GM18951 (cell line): ENCODE measurements around the gene SLC19A2.

Experiments used
- POLR2A ChIP-seq: IDR thresholded peaks from 4 replicates; pipeline ENCODE4 v1.6.1; 2011; ENCODE audit warnings: mild to moderate bottlenecking; ENCODE audit not compliant: insufficient read length, insufficient read depth; ENCODE audit errors: extremely low read depth
- in situ Hi-C: fragments of 300-500 bp; cut with MboI; formaldehyde crosslinking; loops from one replicate; pipeline ENCODE4 v1.12.0; 2022; ENCODE audit warnings: low sequenced_read_pairs, mixed read lengths, inconsistent platforms; ENCODE audit not compliant: unreplicated experiment

The SLC19A2 gene

GRCh38 chr1:169456029-169456428 is 29.7 kb downstream of the SLC19A2 start:
- in situ Hi-C loops: no loop called here

GRCh38 chr1:169452921-169453320 is 32.8 kb downstream of the SLC19A2 start:
- in situ Hi-C loops: no loop called here
- TF ChIP-seq POLR2A: no peak

More at GRCh38 chr1:169456029-169456428, 29.7 kb downstream of the SLC19A2 start:
- no peak for TF ChIP-seq POLR2A

- in situ Hi-C loops: no loop called here
- TF ChIP-seq POLR2A: no peak
Measured at GRCh38 chr1:169451218-169451824, 34.4 kb downstream of the SLC19A2 start.

- no peak for TF ChIP-seq POLR2A
- in situ Hi-C loops: no loop called here
Measured at GRCh38 chr1:169443923-169444322, 41.8 kb downstream of the SLC19A2 start.

GRCh38 chr1:169427081-169427641 is 58.6 kb downstream of the SLC19A2 start, which contains the start of gene CCDC181:
TSS of gene CCDC181 (minus strand) at chr1:169427474. CDS start at chr1:169424927, 2,547 bp downstream.
- in situ Hi-C loops: no loop called here
- TF ChIP-seq POLR2A: no peak

GRCh38 chr1:169426174-169426705 is 59.5 kb downstream of the SLC19A2 start:
- in situ Hi-C loops: no loop called here

GRCh38 chr1:169421309-169421708 is 64.4 kb downstream of the SLC19A2 start:
- TF ChIP-seq POLR2A: no peak
- in situ Hi-C loops: no loop called here

More at GRCh38 chr1:169426174-169426705, 59.5 kb downstream of the SLC19A2 start:
- no peak for TF ChIP-seq POLR2A

- in situ Hi-C loops: no loop called here
- TF ChIP-seq POLR2A: no peak
Measured at GRCh38 chr1:169414952-169415351, 70.8 kb downstream of the SLC19A2 start.
